IMR-90 (cell line): ENCODE data around the gene PLCZ1.

Experiments used
- BHLHE40 ChIP-seq: fragments of 150-350 bp; IDR thresholded peaks from 2 replicates; pipeline ENCODE4 v1.6.1; 2016; ENCODE audit warnings: mild to moderate bottlenecking, low read depth, low read length
- CEBPB ChIP-seq: IDR thresholded peaks from 2 replicates; pipeline ENCODE4 v1.6.1; 2012; ENCODE audit warnings: low read depth, low read length, improper control_type of control experiment
- FOS ChIP-seq: fragments of 150-350 bp; IDR thresholded peaks from 2 replicates; pipeline ENCODE4 v1.6.1; 2016; ENCODE audit warnings: low read depth, low read length
- MAFK ChIP-seq: IDR thresholded peaks from 2 replicates; pipeline ENCODE4 v1.6.1; 2012; ENCODE audit warnings: low read depth, low read length, improper control_type of control experiment
- MAZ ChIP-seq: IDR thresholded peaks from 2 replicates; pipeline ENCODE4 v1.6.1; 2012; ENCODE audit warnings: low read depth, mild to moderate bottlenecking, low read length, improper control_type of control experiment, moderate library complexity, borderline replicate concordance
- MXI1 ChIP-seq: IDR thresholded peaks from 2 replicates; pipeline ENCODE4 v1.6.1; 2012; ENCODE audit warnings: low read depth, mild to moderate bottlenecking, low read length, moderate library complexity, borderline replicate concordance
- POLR2A ChIP-seq: IDR thresholded peaks from 2 replicates; pipeline ENCODE4 v1.6.1; 2012; ENCODE audit warnings: mild to moderate bottlenecking, low read depth, low read length
- RAD21 ChIP-seq: IDR thresholded peaks from 2 replicates; pipeline ENCODE4 v1.6.1; 2012; ENCODE audit warnings: low read length, improper control_type of control experiment
- RFX5 ChIP-seq: IDR thresholded peaks from 2 replicates; pipeline ENCODE4 v1.8.0; 2012; ENCODE audit warnings: low read depth, mild to moderate bottlenecking, low read length, moderate library complexity
- SMC3 ChIP-seq: fragments of 150-350 bp; IDR thresholded peaks from 2 replicates; pipeline ENCODE4 v1.6.1; 2016; ENCODE audit warnings: low read depth, mild to moderate bottlenecking, antibody characterized with exemption, low read length, moderate library complexity
- TF ChIP-seq, protein P1 (sequence below): conservative IDR thresholded peaks from 2 replicates; pipeline ENCODE4 v1.5.1; 2012; ENCODE audit warnings: mild to moderate bottlenecking, low read depth, low read length, improper control_type of control experiment
- TF ChIP-seq, protein P2 (sequence below): fragments of 150-350 bp; IDR thresholded peaks from 2 replicates; pipeline ENCODE4 v1.6.1; 2017; ENCODE audit warnings: mild to moderate bottlenecking, antibody characterized with exemption, low read length, low read depth

GRCh38 chr12:18651525-18651924, 86.3 kb downstream of the PLCZ1 start:
- no peak for TF ChIP-seq RAD21
- no peak for TF ChIP-seq MXI1
- TF ChIP-seq, protein P1, sequence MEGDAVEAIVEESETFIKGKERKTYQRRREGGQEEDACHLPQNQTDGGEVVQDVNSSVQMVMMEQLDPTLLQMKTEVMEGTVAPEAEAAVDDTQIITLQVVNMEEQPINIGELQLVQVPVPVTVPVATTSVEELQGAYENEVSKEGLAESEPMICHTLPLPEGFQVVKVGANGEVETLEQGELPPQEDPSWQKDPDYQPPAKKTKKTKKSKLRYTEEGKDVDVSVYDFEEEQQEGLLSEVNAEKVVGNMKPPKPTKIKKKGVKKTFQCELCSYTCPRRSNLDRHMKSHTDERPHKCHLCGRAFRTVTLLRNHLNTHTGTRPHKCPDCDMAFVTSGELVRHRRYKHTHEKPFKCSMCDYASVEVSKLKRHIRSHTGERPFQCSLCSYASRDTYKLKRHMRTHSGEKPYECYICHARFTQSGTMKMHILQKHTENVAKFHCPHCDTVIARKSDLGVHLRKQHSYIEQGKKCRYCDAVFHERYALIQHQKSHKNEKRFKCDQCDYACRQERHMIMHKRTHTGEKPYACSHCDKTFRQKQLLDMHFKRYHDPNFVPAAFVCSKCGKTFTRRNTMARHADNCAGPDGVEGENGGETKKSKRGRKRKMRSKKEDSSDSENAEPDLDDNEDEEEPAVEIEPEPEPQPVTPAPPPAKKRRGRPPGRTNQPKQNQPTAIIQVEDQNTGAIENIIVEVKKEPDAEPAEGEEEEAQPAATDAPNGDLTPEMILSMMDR: no peak
- no peak for TF ChIP-seq SMC3
- no peak for TF ChIP-seq POLR2A
- no peak for TF ChIP-seq RFX5
- no peak for TF ChIP-seq MAFK
- TF ChIP-seq CEBPB: no peak
- TF ChIP-seq FOS: no peak
- TF ChIP-seq, protein P2, sequence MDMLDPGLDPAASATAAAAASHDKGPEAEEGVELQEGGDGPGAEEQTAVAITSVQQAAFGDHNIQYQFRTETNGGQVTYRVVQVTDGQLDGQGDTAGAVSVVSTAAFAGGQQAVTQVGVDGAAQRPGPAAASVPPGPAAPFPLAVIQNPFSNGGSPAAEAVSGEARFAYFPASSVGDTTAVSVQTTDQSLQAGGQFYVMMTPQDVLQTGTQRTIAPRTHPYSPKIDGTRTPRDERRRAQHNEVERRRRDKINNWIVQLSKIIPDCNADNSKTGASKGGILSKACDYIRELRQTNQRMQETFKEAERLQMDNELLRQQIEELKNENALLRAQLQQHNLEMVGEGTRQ: no peak
- no peak for TF ChIP-seq BHLHE40
- TF ChIP-seq MAZ: no peak
